NCI-H2196 treated with DMSO at 0.1 percent for 48 hours (cell line): Measurements from ENCODE around the gene ZNF609.
A peak's percentile ranks its signal among the peaks of the same experiment; 100 is the strongest.

Experiments used
- DNase-seq: peaks from one replicate; lab custom pipeline; 2025; ENCODE audit not compliant: unreplicated experiment; lab: John Stamatoyannopoulos, UW

ZNF609 gene

GRCh38 chr15:64535460-64536243, 75.3 kb downstream of the ZNF609 start:
- DNase-seq, result no peak

- DNase-seq, result no peak
Measured at GRCh38 chr15:64536244-64536836, 76.0 kb downstream of the ZNF609 start.

- DNase-seq, result no peak
Measured at GRCh38 chr15:64542091-64542490, 81.7 kb downstream of the ZNF609 start.

- DNase-seq, result no peak
Measured at GRCh38 chr15:64544450-64544849, 84.1 kb downstream of the ZNF609 start.

- no peak for DNase-seq
Measured at GRCh38 chr15:64547275-64547674, 86.9 kb downstream of the ZNF609 start.

- no peak for DNase-seq
Measured at GRCh38 chr15:64548235-64548634, 87.9 kb downstream of the ZNF609 start.

- no peak for DNase-seq
Measured at GRCh38 chr15:64549860-64550259, 89.5 kb downstream of the ZNF609 start.

GRCh38 chr15:64552281-64552948, 92.0 kb downstream of the ZNF609 start:
- DNase-seq, result no peak

GRCh38 chr15:64558460-64559179, 98.2 kb downstream of the ZNF609 start:
- no peak for DNase-seq

- DNase-seq, result no peak
Measured at GRCh38 chr15:64559243-64559642, 98.9 kb downstream of the ZNF609 start.

- no peak for DNase-seq
Measured at GRCh38 chr15:64560501-64560900, 100.1 kb downstream of the ZNF609 start.

- no peak for DNase-seq
Measured at GRCh38 chr15:64560998-64561397, 100.6 kb downstream of the ZNF609 start.

GRCh38 chr15:64562003-64562640, 101.7 kb downstream of the ZNF609 start:
- DNase-seq, result no peak

- DNase-seq, result no peak
Measured at GRCh38 chr15:64566102-64566501, 105.7 kb downstream of the ZNF609 start.

GRCh38 chr15:64566629-64567427, 106.5 kb downstream of the ZNF609 start:
- peak; percentile 2 for DNase-seq

GRCh38 chr15:64568765-64569164, 108.4 kb downstream of the ZNF609 start:
- no peak for DNase-seq

GRCh38 chr15:64571857-64572291, 111.5 kb downstream of the ZNF609 start:
- DNase-seq, result no peak

- no peak for DNase-seq
Measured at GRCh38 chr15:64572856-64573255, 112.5 kb downstream of the ZNF609 start.

- DNase-seq, result no peak
Measured at GRCh38 chr15:64574301-64575017, 114.1 kb downstream of the ZNF609 start.
